ENCODE measurements around the gene FARS2. TPM values are rescaled to one million over a fixed set of nuclear protein-coding genes. Genes with fewer than 3 reads are reported as not detected.

FARS2 gene
- total RNA-seq, 1 experiment from 2014 or later = 13.8 TPM

DNA sequence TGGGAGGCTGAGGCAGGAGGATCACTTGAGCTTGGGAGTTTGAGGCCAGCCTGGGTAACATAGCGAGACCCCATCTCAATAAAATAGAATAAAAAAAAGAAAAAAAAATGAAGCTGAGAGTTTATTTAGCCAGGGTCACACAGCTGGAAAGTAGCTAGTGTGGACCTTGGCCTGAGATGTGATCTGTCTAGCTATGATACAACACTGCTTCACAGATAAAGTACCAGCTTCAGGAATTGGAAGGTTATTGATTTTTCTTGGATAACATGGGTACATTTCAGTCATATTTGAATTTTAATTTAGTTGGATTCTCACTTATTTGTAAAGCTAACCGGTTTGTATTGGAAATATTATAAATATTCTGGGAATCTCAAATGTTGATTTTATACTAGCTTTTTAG, 5.1 kb downstream of the FARS2 start:
- ChIA-PET RAD21 (ENCODE audit: low non-redundant PET in 1 of 2, low total read pairs in 2 of 2, uncharacterized antibody in 2 of 2, unreplicated experiment in 2 of 2) (no interaction called here), POLR2A (no interaction called here), CTCF (no interaction called here)
- Histone ChIP-seq H4K20me1 (ENCODE audit: insufficient read depth) (no peaks in the 10 kb centered on the region), H3K27ac (ENCODE audit: low read depth, low read length) (no peak overlapping the region), H3K4me3 (replicated peaks in 1 of 2; ENCODE audit: low read depth in 1 of 2, low read length in 2 of 2) (no peak overlapping the region), H2AFZ (ENCODE audit: low read depth, low read length, poor library complexity, severe bottlenecking) (no peak overlapping the region), H3K9me3 (ENCODE audit: control insufficient read depth in 1 of 2, insufficient read depth in 1 of 2, low read depth in 1 of 2, low read length in 2 of 2) (no peaks in the 10 kb centered on the region), H3K9me2 (ENCODE audit: insufficient read depth) (no peaks in the 10 kb centered on the region), H3K4me2 (ENCODE audit: low read length) (no peak overlapping the region), H3K36me3 (ENCODE audit: control insufficient read depth in 1 of 2, insufficient read depth in 2 of 2, low read length in 2 of 2) (no peaks in the 10 kb centered on the region), H3K27me3 (ENCODE audit: insufficient read depth, low read length) (no peaks in the 10 kb centered on the region), H3K9ac (ENCODE audit: low read length) (no peak overlapping the region), H3K79me2 (ENCODE audit: insufficient read depth, low read length) (peaks cover 30% of the 10 kb centered on the region), H3K4me1 (ENCODE audit: control insufficient read depth in 1 of 2, insufficient read depth in 2 of 2, low read length in 2 of 2) (peaks cover 6 to 7% of the 10 kb centered on the region in 2 experiments)
- TF ChIP-seq TCF7L2 (IDR thresholded peaks at IDR 0.05; ENCODE audit: borderline replicate concordance, extremely low read depth, insufficient read depth, insufficient read length) (no peak), EZH2 (IDR thresholded peaks at IDR 0.05) (no peak), ELF1 (IDR thresholded peaks at IDR 0.05; ENCODE audit: borderline replicate concordance, low read depth) (no peak), JUND (IDR thresholded peaks at IDR 0.05) (no peak), CBX3 (IDR thresholded peaks at IDR 0.05; ENCODE audit: low read depth) (no peak), SP1 (IDR thresholded peaks at IDR 0.05; ENCODE audit: low read depth) (no peak), YY1 (IDR thresholded peaks at IDR 0.05; ENCODE audit: extremely low read depth, insufficient replicate concordance, low read depth, low read length) (no peak), SRF (IDR thresholded peaks at IDR 0.05; ENCODE audit: low read depth) (no peak), FOSL1 (IDR thresholded peaks at IDR 0.05; ENCODE audit: low read depth) (no peak), CEBPB (IDR thresholded peaks at IDR 0.05; ENCODE audit: low read depth) (no peak), RAD21 (IDR thresholded peaks at IDR 0.05; ENCODE audit: low read depth) (no peak)
- TF ChIP-seq, protein P1, sequence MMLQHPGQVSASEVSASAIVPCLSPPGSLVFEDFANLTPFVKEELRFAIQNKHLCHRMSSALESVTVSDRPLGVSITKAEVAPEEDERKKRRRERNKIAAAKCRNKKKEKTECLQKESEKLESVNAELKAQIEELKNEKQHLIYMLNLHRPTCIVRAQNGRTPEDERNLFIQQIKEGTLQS (IDR thresholded peaks at IDR 0.05) = no peak
- ATAC-seq = no peak
- intact Hi-C loops (cut with micrococcal nuclease) = no loop called here
- DNase-seq (ENCODE audit: low read depth, low spot score) = no peak
- BruUV-seq (replicated peaks) = no TSS peak

DNA sequence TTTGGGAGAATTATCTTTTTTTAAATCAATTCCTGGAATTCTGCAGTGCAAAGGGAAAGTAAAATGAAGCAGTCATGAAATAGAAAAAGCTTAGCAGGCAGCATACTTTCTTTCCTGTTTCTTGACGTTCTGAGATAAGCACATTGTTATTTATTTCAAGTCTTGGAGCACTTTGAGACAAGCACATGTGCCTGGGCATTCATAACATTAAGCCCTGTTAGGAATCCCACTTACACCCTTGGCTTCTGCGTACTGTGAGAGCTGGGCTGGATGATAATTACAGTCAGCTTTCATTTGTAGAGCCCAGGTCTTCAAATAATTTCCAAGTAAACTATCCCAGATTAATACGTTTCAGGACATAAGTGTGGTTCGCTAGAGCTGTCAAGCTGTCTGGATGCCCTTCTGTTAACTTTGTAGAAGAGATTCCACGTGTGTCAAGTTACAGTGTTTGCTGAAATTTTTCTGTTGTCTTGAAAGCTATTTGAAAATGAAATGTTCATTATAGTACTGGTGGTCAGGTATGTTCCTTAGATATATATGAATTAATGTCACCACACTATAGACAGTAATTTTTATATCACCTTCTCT, 8.9 kb downstream of the FARS2 start:
- ATAC-seq (no peak), DNase-seq (ENCODE audit: low read depth, low spot score) (no peak)
- Histone ChIP-seq H3K4me2 (ENCODE audit: low read length) (no peak overlapping the region), H3K27me3 (ENCODE audit: insufficient read depth, low read length) (no peaks in the 10 kb centered on the region), H4K20me1 (ENCODE audit: insufficient read depth) (no peaks in the 10 kb centered on the region), H3K4me3 (replicated peaks in 1 of 2; ENCODE audit: low read depth in 1 of 2, low read length in 2 of 2) (no peak overlapping the region), H3K9me2 (ENCODE audit: insufficient read depth) (no peaks in the 10 kb centered on the region), H3K36me3 (ENCODE audit: control insufficient read depth in 1 of 2, insufficient read depth in 2 of 2, low read length in 2 of 2) (no peaks in the 10 kb centered on the region), H3K4me1 (ENCODE audit: control insufficient read depth in 1 of 2, insufficient read depth in 2 of 2, low read length in 2 of 2) (0 out of 4 replicates have a peak, but pooled peaks cover 0 to 2% of the 10 kb centered on the region in 2 experiments), H3K27ac (ENCODE audit: low read depth, low read length) (no peak overlapping the region), H3K9me3 (ENCODE audit: control insufficient read depth in 1 of 2, insufficient read depth in 1 of 2, low read depth in 1 of 2, low read length in 2 of 2) (no peaks in the 10 kb centered on the region), H3K79me2 (ENCODE audit: insufficient read depth, low read length) (peaks cover 13% of the 10 kb centered on the region), H2AFZ (ENCODE audit: low read depth, low read length, poor library complexity, severe bottlenecking) (no peak overlapping the region), H3K9ac (ENCODE audit: low read length) (no peak overlapping the region)
- POLR2A ChIA-PET = no interaction called here
- intact Hi-C loops (cut with micrococcal nuclease) = no loop called here
- no TSS peak for BruUV-seq (replicated peaks)
- TF ChIP-seq ELF1 (IDR thresholded peaks at IDR 0.05; ENCODE audit: borderline replicate concordance, low read depth) (no peak), EGR1 (IDR thresholded peaks at IDR 0.05; ENCODE audit: low read depth) (no peak), EZH2 (IDR thresholded peaks at IDR 0.05) (no peak), CBX3 (IDR thresholded peaks at IDR 0.05; ENCODE audit: low read depth) (no peak)
- CTCF ChIA-PET = no interaction called here
- RAD21 ChIA-PET (ENCODE audit: low non-redundant PET in 1 of 2, low total read pairs in 2 of 2, uncharacterized antibody in 2 of 2, unreplicated experiment in 2 of 2) = no interaction called here

All from HCT116 (cell line).